ENCODE results near the gene CTPS1. TPM values are rescaled to one million over a fixed set of nuclear protein-coding genes. Genes with fewer than 3 reads are reported as not detected.
A peak's percentile ranks its signal among the peaks of the same experiment; 100 is the strongest.

Gene CTPS1
- polyA plus RNA-seq, 4 donors = 26.2 to 36.3 (median 29.5) TPM

- peak in 3 of 4 donors; percentile 31 to 49 (median 33) for DNase-seq (ENCODE audit: low read depth in 4 of 4, low spot score in 3 of 4)
Observed at GRCh38 chr1:41021526-41022308, 42.2 kb downstream of the CTPS1 start, which contains the start of gene SLFNL1. SLFNL1 (minus strand) TSS chr1:41021725; CDS start chr1:41020660, 1,065 bp downstream.

GRCh38 chr1:41022424-41022823 is 42.9 kb downstream of the CTPS1 start:
- no peak for DNase-seq (ENCODE audit: low read depth in 4 of 4, low spot score in 3 of 4)

- DNase-seq (ENCODE audit: low read depth in 4 of 4, low spot score in 3 of 4) = no peak
Observed at GRCh38 chr1:41023279-41023990, 43.9 kb downstream of the CTPS1 start.

GRCh38 chr1:41024953-41025352 is 45.5 kb downstream of the CTPS1 start:
- DNase-seq (ENCODE audit: low read depth in 4 of 4, low spot score in 3 of 4) = no peak

- no peak for DNase-seq (ENCODE audit: low read depth in 4 of 4, low spot score in 3 of 4)
Observed at GRCh38 chr1:41025979-41026819, 46.7 kb downstream of the CTPS1 start.

DNA sequence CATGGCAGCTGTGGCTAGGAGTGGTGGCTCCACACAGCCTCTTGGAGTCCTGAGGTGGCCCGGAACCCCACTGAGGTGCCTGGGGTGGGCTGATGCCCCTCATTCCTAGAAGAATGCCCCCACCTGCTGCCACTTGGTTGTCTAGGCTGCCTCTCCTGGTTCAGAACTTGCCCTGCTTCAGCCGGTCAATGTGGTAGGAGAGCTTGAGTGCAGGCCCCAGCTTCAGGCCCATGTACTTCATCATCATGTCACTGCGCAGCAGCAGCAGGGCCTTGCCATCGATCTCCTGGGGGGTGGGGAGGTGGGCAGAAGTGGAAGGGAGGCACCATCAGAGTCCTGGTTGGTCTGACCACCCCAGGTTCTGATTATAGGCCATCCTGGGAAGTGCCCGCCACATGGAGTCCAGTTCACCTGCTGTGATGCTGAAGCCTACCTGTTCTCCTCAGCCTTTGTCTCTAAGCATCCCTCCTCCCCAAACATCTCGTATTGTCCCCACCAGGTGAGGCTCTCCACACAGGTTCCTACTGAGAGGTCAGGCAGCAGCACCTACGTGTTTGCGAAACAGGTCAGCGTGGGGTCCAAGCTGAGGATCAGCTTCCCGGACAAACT is 48.6 kb downstream of the CTPS1 start:
- no peak for DNase-seq (ENCODE audit: low read depth in 4 of 4, low spot score in 3 of 4)

GRCh38 chr1:41030872-41031616 is 51.5 kb downstream of the CTPS1 start:
- no peak for DNase-seq (ENCODE audit: low read depth in 4 of 4, low spot score in 3 of 4)

DNA sequence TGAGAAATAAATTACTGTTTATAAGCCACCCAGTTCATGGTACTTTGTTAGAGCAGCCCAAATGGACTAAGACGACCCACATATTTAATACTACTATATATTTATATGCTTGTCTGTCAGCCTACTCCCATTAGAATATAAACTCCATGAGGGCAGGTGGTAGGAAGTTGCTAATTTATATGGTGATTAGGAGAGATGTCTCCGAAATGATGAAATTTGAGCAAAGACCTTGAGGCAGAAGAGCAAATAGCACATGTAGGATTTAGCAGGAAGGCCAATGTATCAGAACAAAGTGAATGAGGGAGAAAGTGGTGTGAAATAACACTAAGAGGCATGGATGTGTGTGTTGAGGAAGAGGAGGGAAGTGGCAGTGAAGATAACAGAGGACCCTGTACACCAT is 52.7 kb downstream of the CTPS1 start:
- DNase-seq (ENCODE audit: low read depth in 4 of 4, low spot score in 3 of 4) = no peak

- no peak for DNase-seq (ENCODE audit: low read depth in 4 of 4, low spot score in 3 of 4)
Observed at GRCh38 chr1:41033272-41033671, 53.8 kb downstream of the CTPS1 start.

GRCh38 chr1:41037116-41037903 is 57.8 kb downstream of the CTPS1 start:
- no peak for DNase-seq (ENCODE audit: low read depth in 4 of 4, low spot score in 3 of 4)

- no peak for DNase-seq (ENCODE audit: low read depth in 4 of 4, low spot score in 3 of 4)
Observed at GRCh38 chr1:41038110-41038509, 58.6 kb downstream of the CTPS1 start.

DNA sequence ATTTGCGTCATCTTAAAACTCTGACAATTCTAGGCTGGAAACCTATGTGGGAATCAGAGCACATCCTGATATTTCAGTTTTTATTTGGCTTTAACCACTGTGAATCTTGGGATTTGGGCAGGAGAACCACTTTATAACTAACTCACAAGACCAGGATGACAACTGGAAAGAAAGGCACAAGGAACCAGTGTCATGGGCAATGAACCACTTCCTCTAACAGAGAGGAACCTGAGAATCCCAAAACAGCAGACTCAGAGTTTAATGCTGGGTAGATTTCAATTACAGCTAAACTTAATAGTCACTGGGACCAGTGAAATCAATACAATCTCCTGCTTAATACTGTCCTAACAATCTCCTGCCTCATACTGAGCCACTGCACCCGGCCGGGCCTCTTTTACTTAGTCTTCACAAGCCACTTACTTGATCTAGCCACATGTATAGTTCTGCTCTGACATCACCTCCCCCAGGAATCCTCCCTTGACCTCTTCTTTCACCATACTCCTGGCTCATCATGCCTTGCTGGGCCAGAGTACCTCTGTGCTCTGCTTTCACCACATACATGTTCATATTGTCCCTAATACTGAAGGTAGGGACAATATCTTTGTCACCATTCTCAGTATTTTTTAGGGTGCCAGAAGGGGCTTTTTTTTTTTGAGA is 62.2 kb downstream of the CTPS1 start:
- DNase-seq (ENCODE audit: low read depth in 4 of 4, low spot score in 3 of 4) = no peak

DNA sequence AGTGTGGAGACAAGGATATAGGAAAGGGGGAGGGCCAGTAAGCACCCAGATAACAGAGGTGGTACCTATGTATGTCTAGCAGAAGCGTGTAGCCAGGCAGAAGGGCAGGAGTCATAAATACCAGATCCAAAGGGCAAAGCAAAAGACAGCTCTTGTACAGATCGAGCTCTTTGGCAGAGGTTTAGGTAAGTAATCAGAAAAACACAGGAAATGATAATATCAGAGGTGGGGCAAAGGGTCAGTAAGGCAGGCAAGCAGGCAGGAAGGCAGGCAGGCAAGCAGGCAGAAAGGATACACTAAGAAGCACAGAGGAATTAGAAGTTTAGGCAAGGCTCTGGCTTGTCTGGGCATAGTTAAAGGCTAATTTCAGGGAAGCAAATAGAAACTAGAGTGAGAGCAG is 64.7 kb downstream of the CTPS1 start:
- no peak for DNase-seq (ENCODE audit: low read depth in 4 of 4, low spot score in 3 of 4)

DNA sequence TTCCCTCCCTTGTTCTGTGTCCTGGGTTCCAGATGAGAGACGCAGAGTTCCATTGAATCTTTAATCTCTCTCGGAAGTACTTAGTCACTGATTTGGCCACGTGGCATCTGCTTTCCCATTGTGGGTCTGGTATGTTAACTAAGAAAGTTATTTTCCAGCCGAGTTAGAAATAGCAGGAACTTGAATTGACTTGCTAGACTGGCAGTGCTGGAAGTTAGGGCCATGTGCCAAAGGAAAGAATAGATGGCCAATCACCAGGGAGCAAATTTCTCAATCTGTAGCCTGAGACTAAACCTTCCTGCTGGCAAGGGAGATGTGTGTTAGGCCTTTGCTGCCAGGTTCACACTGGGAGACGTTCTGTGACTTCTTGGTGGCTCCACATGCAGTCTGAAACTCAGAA is 66.2 kb downstream of the CTPS1 start:
- DNase-seq (ENCODE audit: low read depth in 4 of 4, low spot score in 3 of 4) = no peak

- DNase-seq (ENCODE audit: low read depth in 4 of 4, low spot score in 3 of 4) = no peak
Observed at GRCh38 chr1:41046347-41046775, 66.9 kb downstream of the CTPS1 start.

GRCh38 chr1:41048540-41048939 is 69.0 kb downstream of the CTPS1 start:
- no peak for DNase-seq (ENCODE audit: low read depth in 4 of 4, low spot score in 3 of 4)

GRCh38 chr1:41051022-41051421 is 71.5 kb downstream of the CTPS1 start:
- no peak for DNase-seq (ENCODE audit: low read depth in 4 of 4, low spot score in 3 of 4)

- DNase-seq (ENCODE audit: low read depth in 4 of 4, low spot score in 3 of 4) = no peak
Observed at GRCh38 chr1:41053316-41053715, 73.8 kb downstream of the CTPS1 start.

DNA sequence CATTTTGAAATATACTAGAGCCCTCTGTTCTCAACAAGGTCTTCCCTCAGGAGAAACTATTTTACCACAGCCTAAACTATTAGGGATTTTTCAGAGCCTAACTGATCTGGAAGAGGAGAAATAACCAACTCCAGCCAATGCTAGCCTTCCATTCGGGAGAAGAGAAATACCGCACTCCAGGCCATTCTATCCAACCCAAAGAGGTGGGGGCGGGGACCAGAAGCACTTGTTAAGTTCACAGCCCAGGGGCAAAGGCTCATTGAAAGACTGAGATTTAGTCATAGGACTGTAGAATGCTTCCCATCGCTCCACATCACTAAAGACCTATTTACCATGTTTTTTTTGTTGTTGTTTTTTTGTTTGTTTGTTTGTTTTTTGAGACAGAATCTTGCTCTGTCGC is 77.4 kb downstream of the CTPS1 start:
- no peak for DNase-seq (ENCODE audit: low read depth in 4 of 4, low spot score in 3 of 4)

All from left renal pelvis (tissue), 4 donors.